HEK293 (cell line): Measurements from ENCODE around the gene PITPNM1.
A peak's percentile ranks its signal among the peaks of the same experiment; 100 is the strongest.

Source experiments
- GLIS1 ChIP-seq: fragments of 450-650 bp; formaldehyde crosslinking; IDR thresholded peaks from 2 replicates; pipeline ENCODE4 v1.5.1; 2016; ENCODE audit warnings: missing biosample characterization, missing genetic modification characterization
- GLIS2 ChIP-seq: fragments of 450-650 bp; formaldehyde crosslinking; IDR thresholded peaks from 2 replicates; pipeline ENCODE4 v1.5.1; 2016; ENCODE audit warnings: missing biosample characterization, missing genetic modification characterization
- KLF10 ChIP-seq: fragments of 450-650 bp; IDR thresholded peaks from 2 replicates; pipeline ENCODE4 v1.5.1; 2018; ENCODE audit warnings: missing biosample characterization, mild to moderate bottlenecking, missing genetic modification characterization
- KLF8 ChIP-seq: fragments of 450-650 bp; formaldehyde crosslinking; IDR thresholded peaks from 2 replicates; pipeline ENCODE4 v1.5.1; 2016; ENCODE audit warnings: missing biosample characterization, missing genetic modification characterization
- KLF9 ChIP-seq: fragments of 450-650 bp; formaldehyde crosslinking; IDR thresholded peaks from 2 replicates; pipeline ENCODE4 v1.5.1; 2016; ENCODE audit warnings: missing biosample characterization, missing genetic modification characterization, low read depth
- MYNN ChIP-seq: fragments of 450-650 bp; formaldehyde crosslinking; IDR thresholded peaks from 2 replicates; pipeline ENCODE4 v1.5.1; 2016; ENCODE audit warnings: missing biosample characterization, missing genetic modification characterization, borderline replicate concordance
- RBAK ChIP-seq: fragments of 450-650 bp; formaldehyde crosslinking; IDR thresholded peaks from 2 replicates; pipeline ENCODE4 v1.5.1; 2016; ENCODE audit warnings: missing biosample characterization, missing genetic modification characterization
- SETDB1 ChIP-seq: IDR thresholded peaks from one replicate; pipeline ENCODE4 v1.6.1; 2017; ENCODE audit warnings: mild to moderate bottlenecking, low read length, moderate library complexity, mixed read lengths; ENCODE audit not compliant: insufficient read length
- SP2 ChIP-seq: fragments of 450-650 bp; formaldehyde crosslinking; IDR thresholded peaks from 2 replicates; pipeline ENCODE4 v1.5.1; 2016; ENCODE audit warnings: missing biosample characterization, missing genetic modification characterization
- SP7 ChIP-seq: fragments of 450-650 bp; formaldehyde crosslinking; IDR thresholded peaks from 2 replicates; pipeline ENCODE4 v1.5.1; 2016; ENCODE audit warnings: missing biosample characterization, missing genetic modification characterization
- ZBTB20 ChIP-seq: fragments of 450-650 bp; formaldehyde crosslinking; IDR thresholded peaks from 2 replicates; pipeline ENCODE4 v1.5.1; 2016; ENCODE audit warnings: missing biosample characterization, missing genetic modification characterization
- ZNF146 ChIP-seq: fragments of 450-650 bp; formaldehyde crosslinking; IDR thresholded peaks from 2 replicates; pipeline ENCODE4 v1.5.1; 2016; ENCODE audit warnings: missing biosample characterization, missing genetic modification characterization
- ZNF184 ChIP-seq: fragments of 450-650 bp; IDR thresholded peaks from 2 replicates; pipeline ENCODE4 v1.5.1; 2018; ENCODE audit warnings: missing biosample characterization, mild to moderate bottlenecking, missing genetic modification characterization
- ZNF2 ChIP-seq: fragments of 450-650 bp; formaldehyde crosslinking; IDR thresholded peaks from 2 replicates; pipeline ENCODE4 v1.5.1; 2016; ENCODE audit warnings: missing biosample characterization, missing genetic modification characterization
- ZNF341 ChIP-seq: fragments of 450-650 bp; formaldehyde crosslinking; IDR thresholded peaks from 2 replicates; pipeline ENCODE4; 2016; ENCODE audit warnings: low read depth, missing biosample characterization, missing genetic modification characterization
- ZNF423 ChIP-seq: fragments of 450-650 bp; formaldehyde crosslinking; IDR thresholded peaks from 2 replicates; pipeline ENCODE4 v1.5.1; 2016; ENCODE audit warnings: missing biosample characterization, missing genetic modification characterization
- ZNF610 ChIP-seq: fragments of 450-650 bp; formaldehyde crosslinking; IDR thresholded peaks from 2 replicates; pipeline ENCODE4 v1.5.1; 2016; ENCODE audit warnings: missing biosample characterization, missing genetic modification characterization, borderline replicate concordance
- TF ChIP-seq, protein P1 (sequence below): fragments of 450-650 bp; formaldehyde crosslinking; IDR thresholded peaks from 2 replicates; pipeline ENCODE4 v1.5.1; 2017; ENCODE audit warnings: missing biosample characterization, missing genetic modification characterization
- TF ChIP-seq, protein P2 (sequence below): fragments of 450-650 bp; formaldehyde crosslinking; IDR thresholded peaks from 2 replicates; pipeline ENCODE4 v1.5.1; 2016; ENCODE audit warnings: missing biosample characterization, missing genetic modification characterization
- TF ChIP-seq, protein P3 (sequence below): fragments of 450-650 bp; formaldehyde crosslinking; IDR thresholded peaks from 2 replicates; pipeline ENCODE4 v1.5.1; 2016; ENCODE audit warnings: missing biosample characterization, missing genetic modification characterization, borderline replicate concordance
- TF ChIP-seq, protein P4 (sequence below): fragments of 450-650 bp; formaldehyde crosslinking; optimal IDR thresholded peaks from 2 replicates; pipeline ENCODE3; 2016; ENCODE audit warnings: missing biosample characterization, mild to moderate bottlenecking, missing genetic modification characterization
- TF ChIP-seq, protein P5 (sequence below): fragments of 450-650 bp; formaldehyde crosslinking; IDR thresholded peaks from 2 replicates; pipeline ENCODE4 v1.5.1; 2016; ENCODE audit warnings: missing biosample characterization, missing genetic modification characterization
- TF ChIP-seq, protein P6 (sequence below): fragments of 450-650 bp; formaldehyde crosslinking; IDR thresholded peaks from 2 replicates; pipeline ENCODE4 v1.5.1; 2017; ENCODE audit warnings: missing biosample characterization, missing genetic modification characterization
- TF ChIP-seq, protein P7 (sequence below): fragments of 450-650 bp; formaldehyde crosslinking; IDR thresholded peaks from 2 replicates; pipeline ENCODE4 v1.5.1; 2016; ENCODE audit warnings: missing biosample characterization, missing genetic modification characterization
- TF ChIP-seq, protein P8 (sequence below): fragments of 450-650 bp; formaldehyde crosslinking; IDR thresholded peaks from 2 replicates; pipeline ENCODE4 v1.5.1; 2016; ENCODE audit warnings: missing biosample characterization, missing genetic modification characterization

Gene PITPNM1

DNA sequence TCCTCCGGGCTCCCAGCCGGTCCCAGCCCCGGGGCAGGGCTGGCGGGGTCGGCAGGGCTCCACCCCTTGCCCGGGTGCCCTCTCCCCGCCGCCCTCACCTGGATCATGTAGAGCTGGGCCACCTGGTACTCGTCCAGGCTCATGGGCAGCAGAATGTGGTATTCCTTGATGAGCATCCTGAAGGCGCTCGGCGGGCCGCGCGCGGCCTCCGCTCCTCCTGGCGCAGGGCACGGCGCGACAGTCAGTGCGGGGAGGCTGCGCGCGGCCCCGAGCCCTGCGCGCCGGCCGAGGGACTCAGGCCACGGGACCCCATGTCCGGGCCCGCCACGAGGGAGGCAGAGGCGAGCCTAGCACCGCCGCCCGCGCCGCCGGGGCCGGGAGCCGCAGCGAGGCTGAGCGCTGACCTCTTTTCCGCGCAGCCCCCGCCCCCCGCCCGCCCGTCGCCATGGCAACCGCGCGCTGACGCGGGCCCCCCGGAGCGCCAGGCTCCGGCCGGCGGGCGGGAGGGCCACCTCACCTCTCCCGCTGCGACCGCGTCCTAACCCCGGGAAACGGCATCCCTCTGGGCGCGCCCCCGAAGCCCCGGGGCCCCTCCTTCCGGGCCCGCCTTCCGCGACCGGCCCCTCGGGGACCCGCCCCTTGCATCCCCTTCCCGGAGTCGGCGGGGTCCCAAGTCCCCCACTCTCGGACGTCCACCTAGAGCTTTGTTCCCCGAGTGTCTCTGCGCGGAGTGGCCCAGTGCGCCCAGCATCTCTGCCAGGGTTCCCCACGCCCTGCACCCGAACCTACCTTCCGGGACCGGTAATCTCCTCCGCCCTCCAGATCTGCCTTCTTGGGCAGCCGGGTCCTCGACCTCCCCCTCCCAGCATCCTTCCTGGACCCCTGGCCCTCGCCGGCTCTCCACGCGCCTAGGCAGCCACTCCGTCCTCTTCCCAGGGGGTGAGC is 886 bp downstream of the PITPNM1 start (continued):
- TF ChIP-seq, protein P1, sequence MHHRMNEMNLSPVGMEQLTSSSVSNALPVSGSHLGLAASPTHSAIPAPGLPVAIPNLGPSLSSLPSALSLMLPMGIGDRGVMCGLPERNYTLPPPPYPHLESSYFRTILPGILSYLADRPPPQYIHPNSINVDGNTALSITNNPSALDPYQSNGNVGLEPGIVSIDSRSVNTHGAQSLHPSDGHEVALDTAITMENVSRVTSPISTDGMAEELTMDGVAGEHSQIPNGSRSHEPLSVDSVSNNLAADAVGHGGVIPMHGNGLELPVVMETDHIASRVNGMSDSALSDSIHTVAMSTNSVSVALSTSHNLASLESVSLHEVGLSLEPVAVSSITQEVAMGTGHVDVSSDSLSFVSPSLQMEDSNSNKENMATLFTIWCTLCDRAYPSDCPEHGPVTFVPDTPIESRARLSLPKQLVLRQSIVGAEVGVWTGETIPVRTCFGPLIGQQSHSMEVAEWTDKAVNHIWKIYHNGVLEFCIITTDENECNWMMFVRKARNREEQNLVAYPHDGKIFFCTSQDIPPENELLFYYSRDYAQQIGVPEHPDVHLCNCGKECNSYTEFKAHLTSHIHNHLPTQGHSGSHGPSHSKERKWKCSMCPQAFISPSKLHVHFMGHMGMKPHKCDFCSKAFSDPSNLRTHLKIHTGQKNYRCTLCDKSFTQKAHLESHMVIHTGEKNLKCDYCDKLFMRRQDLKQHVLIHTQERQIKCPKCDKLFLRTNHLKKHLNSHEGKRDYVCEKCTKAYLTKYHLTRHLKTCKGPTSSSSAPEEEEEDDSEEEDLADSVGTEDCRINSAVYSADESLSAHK, result no peak
- TF ChIP-seq, protein P2, sequence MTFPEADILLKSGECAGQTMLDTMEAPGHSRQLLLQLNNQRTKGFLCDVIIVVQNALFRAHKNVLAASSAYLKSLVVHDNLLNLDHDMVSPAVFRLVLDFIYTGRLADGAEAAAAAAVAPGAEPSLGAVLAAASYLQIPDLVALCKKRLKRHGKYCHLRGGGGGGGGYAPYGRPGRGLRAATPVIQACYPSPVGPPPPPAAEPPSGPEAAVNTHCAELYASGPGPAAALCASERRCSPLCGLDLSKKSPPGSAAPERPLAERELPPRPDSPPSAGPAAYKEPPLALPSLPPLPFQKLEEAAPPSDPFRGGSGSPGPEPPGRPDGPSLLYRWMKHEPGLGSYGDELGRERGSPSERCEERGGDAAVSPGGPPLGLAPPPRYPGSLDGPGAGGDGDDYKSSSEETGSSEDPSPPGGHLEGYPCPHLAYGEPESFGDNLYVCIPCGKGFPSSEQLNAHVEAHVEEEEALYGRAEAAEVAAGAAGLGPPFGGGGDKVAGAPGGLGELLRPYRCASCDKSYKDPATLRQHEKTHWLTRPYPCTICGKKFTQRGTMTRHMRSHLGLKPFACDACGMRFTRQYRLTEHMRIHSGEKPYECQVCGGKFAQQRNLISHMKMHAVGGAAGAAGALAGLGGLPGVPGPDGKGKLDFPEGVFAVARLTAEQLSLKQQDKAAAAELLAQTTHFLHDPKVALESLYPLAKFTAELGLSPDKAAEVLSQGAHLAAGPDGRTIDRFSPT (tag by site-specific recombination), result peak; percentile 60
- TF ChIP-seq KLF9 (tag by site-specific recombination), result peak; percentile 50; the same call in 1 of the 2 replicates
- TF ChIP-seq ZNF184, result no peak
- TF ChIP-seq, protein P3, sequence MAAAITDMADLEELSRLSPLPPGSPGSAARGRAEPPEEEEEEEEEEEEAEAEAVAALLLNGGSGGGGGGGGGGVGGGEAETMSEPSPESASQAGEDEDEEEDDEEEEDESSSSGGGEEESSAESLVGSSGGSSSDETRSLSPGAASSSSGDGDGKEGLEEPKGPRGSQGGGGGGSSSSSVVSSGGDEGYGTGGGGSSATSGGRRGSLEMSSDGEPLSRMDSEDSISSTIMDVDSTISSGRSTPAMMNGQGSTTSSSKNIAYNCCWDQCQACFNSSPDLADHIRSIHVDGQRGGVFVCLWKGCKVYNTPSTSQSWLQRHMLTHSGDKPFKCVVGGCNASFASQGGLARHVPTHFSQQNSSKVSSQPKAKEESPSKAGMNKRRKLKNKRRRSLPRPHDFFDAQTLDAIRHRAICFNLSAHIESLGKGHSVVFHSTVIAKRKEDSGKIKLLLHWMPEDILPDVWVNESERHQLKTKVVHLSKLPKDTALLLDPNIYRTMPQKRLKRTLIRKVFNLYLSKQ, result no peak
- TF ChIP-seq SETDB1, result no peak
- peak; percentile 90 for TF ChIP-seq GLIS2 (tag by site-specific recombination)
- peak; percentile 52; the same call in 1 of the 2 replicates for TF ChIP-seq SP7 (tag by site-specific recombination)
- TF ChIP-seq ZNF610 (tag by site-specific recombination), result no peak
- TF ChIP-seq, protein P4, sequence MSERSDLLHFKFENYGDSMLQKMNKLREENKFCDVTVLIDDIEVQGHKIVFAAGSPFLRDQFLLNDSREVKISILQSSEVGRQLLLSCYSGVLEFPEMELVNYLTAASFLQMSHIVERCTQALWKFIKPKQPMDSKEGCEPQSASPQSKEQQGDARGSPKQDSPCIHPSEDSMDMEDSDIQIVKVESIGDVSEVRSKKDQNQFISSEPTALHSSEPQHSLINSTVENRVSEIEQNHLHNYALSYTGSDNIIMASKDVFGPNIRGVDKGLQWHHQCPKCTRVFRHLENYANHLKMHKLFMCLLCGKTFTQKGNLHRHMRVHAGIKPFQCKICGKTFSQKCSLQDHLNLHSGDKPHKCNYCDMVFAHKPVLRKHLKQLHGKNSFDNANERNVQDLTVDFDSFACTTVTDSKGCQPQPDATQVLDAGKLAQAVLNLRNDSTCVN, result peak; percentile 72
- TF ChIP-seq MYNN (tag by site-specific recombination), result no peak
- TF ChIP-seq ZNF341, result no peak
- peak; percentile 38; the same call in 1 of the 2 replicates for TF ChIP-seq KLF10 (tag by site-specific recombination)
- peak; percentile 35; the same call in 1 of the 2 replicates for TF ChIP-seq ZNF2
- peak; percentile 73 for TF ChIP-seq SP2 (tag by site-specific recombination)
- TF ChIP-seq, protein P5, sequence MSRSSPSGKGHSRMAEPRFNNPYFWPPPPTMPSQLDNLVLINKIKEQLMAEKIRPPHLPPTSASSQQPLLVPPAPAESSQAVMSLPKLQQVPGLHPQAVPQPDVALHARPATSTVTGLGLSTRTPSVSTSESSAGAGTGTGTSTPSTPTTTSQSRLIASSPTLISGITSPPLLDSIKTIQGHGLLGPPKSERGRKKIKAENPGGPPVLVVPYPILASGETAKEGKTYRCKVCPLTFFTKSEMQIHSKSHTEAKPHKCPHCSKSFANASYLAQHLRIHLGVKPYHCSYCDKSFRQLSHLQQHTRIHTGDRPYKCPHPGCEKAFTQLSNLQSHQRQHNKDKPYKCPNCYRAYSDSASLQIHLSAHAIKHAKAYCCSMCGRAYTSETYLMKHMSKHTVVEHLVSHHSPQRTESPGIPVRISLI, result no peak
- TF ChIP-seq GLIS1 (tag by site-specific recombination), result peak; percentile 57
- TF ChIP-seq, protein P6, sequence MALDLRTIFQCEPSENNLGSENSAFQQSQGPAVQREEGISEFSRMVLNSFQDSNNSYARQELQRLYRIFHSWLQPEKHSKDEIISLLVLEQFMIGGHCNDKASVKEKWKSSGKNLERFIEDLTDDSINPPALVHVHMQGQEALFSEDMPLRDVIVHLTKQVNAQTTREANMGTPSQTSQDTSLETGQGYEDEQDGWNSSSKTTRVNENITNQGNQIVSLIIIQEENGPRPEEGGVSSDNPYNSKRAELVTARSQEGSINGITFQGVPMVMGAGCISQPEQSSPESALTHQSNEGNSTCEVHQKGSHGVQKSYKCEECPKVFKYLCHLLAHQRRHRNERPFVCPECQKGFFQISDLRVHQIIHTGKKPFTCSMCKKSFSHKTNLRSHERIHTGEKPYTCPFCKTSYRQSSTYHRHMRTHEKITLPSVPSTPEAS (tag by site-specific recombination), result no peak
- TF ChIP-seq ZNF423 (tag by site-specific recombination), result no peak
- TF ChIP-seq ZNF146 (tag by site-specific recombination), result no peak
- peak; percentile 37 for TF ChIP-seq KLF8
- TF ChIP-seq, protein P7, sequence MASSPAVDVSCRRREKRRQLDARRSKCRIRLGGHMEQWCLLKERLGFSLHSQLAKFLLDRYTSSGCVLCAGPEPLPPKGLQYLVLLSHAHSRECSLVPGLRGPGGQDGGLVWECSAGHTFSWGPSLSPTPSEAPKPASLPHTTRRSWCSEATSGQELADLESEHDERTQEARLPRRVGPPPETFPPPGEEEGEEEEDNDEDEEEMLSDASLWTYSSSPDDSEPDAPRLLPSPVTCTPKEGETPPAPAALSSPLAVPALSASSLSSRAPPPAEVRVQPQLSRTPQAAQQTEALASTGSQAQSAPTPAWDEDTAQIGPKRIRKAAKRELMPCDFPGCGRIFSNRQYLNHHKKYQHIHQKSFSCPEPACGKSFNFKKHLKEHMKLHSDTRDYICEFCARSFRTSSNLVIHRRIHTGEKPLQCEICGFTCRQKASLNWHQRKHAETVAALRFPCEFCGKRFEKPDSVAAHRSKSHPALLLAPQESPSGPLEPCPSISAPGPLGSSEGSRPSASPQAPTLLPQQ (tag by site-specific recombination), result 0 out of 2 replicates have a peak, but pooled peaks have one; percentile 13
- TF ChIP-seq, protein P8, sequence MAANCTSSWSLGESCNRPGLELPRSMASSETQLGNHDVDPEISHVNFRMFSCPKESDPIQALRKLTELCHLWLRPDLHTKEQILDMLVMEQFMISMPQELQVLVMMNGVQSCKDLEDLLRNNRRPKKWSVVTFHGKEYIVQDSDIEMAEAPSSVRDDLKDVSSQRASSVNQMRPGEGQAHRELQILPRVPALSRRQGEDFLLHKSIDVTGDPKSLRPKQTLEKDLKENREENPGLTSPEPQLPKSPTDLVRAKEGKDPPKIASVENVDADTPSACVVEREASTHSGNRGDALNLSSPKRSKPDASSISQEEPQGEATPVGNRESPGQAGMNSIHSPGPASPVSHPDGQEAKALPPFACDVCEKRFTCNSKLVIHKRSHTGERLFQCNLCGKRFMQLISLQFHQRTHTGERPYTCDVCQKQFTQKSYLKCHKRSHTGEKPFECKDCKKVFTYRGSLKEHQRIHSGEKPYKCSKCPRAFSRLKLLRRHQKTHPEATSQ, result no peak
- TF ChIP-seq ZBTB20 (tag by site-specific recombination), result peak; percentile 93
- no peak for TF ChIP-seq RBAK (tag by site-specific recombination)
